Tibial artery (tissue), 4 donors: ENCODE data around the gene DEGS1.

ENCODE experiments used
- DNase-seq, 2 donors: peaks; one replicate each; pipeline ENCODE4 v3.0.0-alpha.2; 2019
- H3K27ac ChIP-seq, 2 donors: fragments of 200-600 bp; sonication (generic) in 1 of 2; 1 replicate in 1 of 2; 2 replicates in 1 of 2; pipeline ENCODE4 v1.5.1; 2018 to 2019; ENCODE audit warnings: mild to moderate bottlenecking in 1 of 2
- H3K27me3 ChIP-seq, 2 donors: fragments of 200-600 bp; sonication (generic) in 1 of 2; one replicate each; pipeline versions ENCODE4 v1.5.1 to v1.6.0; 2016 to 2019
- H3K36me3 ChIP-seq, 3 donors: fragments of 200-600 bp; sonication (generic) in 2 of 3; one replicate each; pipeline ENCODE4 v1.5.1; 2016 to 2019; ENCODE audit warnings: mild to moderate bottlenecking in 2 of 3
- H3K4me1 ChIP-seq, 4 donors: fragments of 200-600 bp; sonication (generic) in 2 of 4; 1 replicate in 3 of 4; 2 replicates in 1 of 4; pipeline ENCODE4 v1.5.1; 2016 to 2019
- H3K4me3 ChIP-seq, 2 donors: fragments of 200-600 bp; sonication (generic) in 1 of 2; 1 replicate in 1 of 2; 2 replicates in 1 of 2; pipeline ENCODE4 v1.5.1; 2018 to 2019; ENCODE audit warnings: mild to moderate bottlenecking in 2 of 2
- H3K9me3 ChIP-seq, 3 donors: fragments of 200-600 bp; sonication (generic) in 1 of 3; one replicate each; pipeline ENCODE4 v1.5.1; 2016 to 2019
- CTCF ChIP-seq, 2 experiments: fragments of 200-600 bp in 1 of 2; fragments of 450-650 bp in 1 of 2; IDR thresholded peaks; one replicate each; pipeline ENCODE4 v1.5.1; 2017 to 2019; ENCODE audit warnings: antibody characterized with exemption in 2 of 2, mild to moderate bottlenecking in 1 of 2, moderate library complexity in 1 of 2
- intact Hi-C: fragments of 100-400 bp; cut with DNase I; formaldehyde crosslinking; loops from one replicate; pipeline ENCODE4 v1.15.0; 2023; ENCODE audit warnings: low total_unique reads

Gene DEGS1

GRCh38 chr1:224172229-224172628, 10.8 kb upstream of the DEGS1 start:
- no peaks in the 10 kb centered on the region for H3K9me3 ChIP-seq
- H3K27ac ChIP-seq, result no peak overlapping the region
- no peak for DNase-seq
- no peaks in the 10 kb centered on the region for H3K36me3 ChIP-seq
- intact Hi-C loops, result no loop called here
- no peak for TF ChIP-seq CTCF (IDR thresholded peaks at IDR 0.05)
- H3K4me1 ChIP-seq, result peaks cover 0 to 28% (median 16%) of the 10 kb centered on the region in 4 donors
- H3K4me3 ChIP-seq, result no peak overlapping the region
- H3K27me3 ChIP-seq, result no peaks in the 10 kb centered on the region

- no peak overlapping the region for H3K4me3 ChIP-seq
- no peak for DNase-seq
- H3K4me1 ChIP-seq, result peaks cover 0 to 23% (median 12%) of the 10 kb centered on the region in 4 donors
- no peaks in the 10 kb centered on the region for H3K36me3 ChIP-seq
- H3K27me3 ChIP-seq, result no peaks in the 10 kb centered on the region
- H3K27ac ChIP-seq, result no peak overlapping the region
- no peaks in the 10 kb centered on the region for H3K9me3 ChIP-seq
- TF ChIP-seq CTCF (IDR thresholded peaks at IDR 0.05), result no peak
- intact Hi-C loops, result no loop called here
These were observed 9.5 kb upstream of the DEGS1 start for GRCh38 chr1:224173523-224173922.

- no peak overlapping the region for H3K4me3 ChIP-seq
- DNase-seq, result no peak
- no peak for TF ChIP-seq CTCF (IDR thresholded peaks at IDR 0.05)
These were observed 7.4 kb upstream of the DEGS1 start for GRCh38 chr1:224175617-224176016.

GRCh38 chr1:224177356-224177999, 5.6 kb upstream of the DEGS1 start:
- no peaks in the 10 kb centered on the region for H3K27me3 ChIP-seq
- no peak for TF ChIP-seq CTCF (IDR thresholded peaks at IDR 0.05)
- no peaks in the 10 kb centered on the region for H3K36me3 ChIP-seq
- no peak for DNase-seq
- H3K4me1 ChIP-seq, result peaks cover 0 to 11% (median 4%) of the 10 kb centered on the region in 4 donors
- H3K9me3 ChIP-seq, result no peaks in the 10 kb centered on the region
- H3K27ac ChIP-seq, result no peak overlapping the region
- intact Hi-C loops, result no loop called here
- no peak overlapping the region for H3K4me3 ChIP-seq

More at GRCh38 chr1:224175617-224176016, 7.4 kb upstream of the DEGS1 start:
- no peaks in the 10 kb centered on the region for H3K36me3 ChIP-seq
- peaks cover 0 to 6% (median 4%) of the 10 kb centered on the region in 4 donors for H3K4me1 ChIP-seq
- no peak overlapping the region for H3K27ac ChIP-seq
- intact Hi-C loops, result no loop called here
- no peaks in the 10 kb centered on the region for H3K27me3 ChIP-seq
- no peaks in the 10 kb centered on the region for H3K9me3 ChIP-seq

GRCh38 chr1:224178894-224179293, 4.1 kb upstream of the DEGS1 start:
- Histone ChIP-seq H3K9me3 (no peaks in the 10 kb centered on the region), H3K4me3 (no peak overlapping the region), H3K27ac (no peak overlapping the region), H3K4me1 (peaks cover 0 to 13% (median 4%) of the 10 kb centered on the region in 4 donors), H3K36me3 (no peaks in the 10 kb centered on the region), H3K27me3 (no peaks in the 10 kb centered on the region)
- no peak for DNase-seq
- intact Hi-C loops, result no loop called here
- TF ChIP-seq CTCF (IDR thresholded peaks at IDR 0.05), result no peak
